NCI-H1048 (cell line): ENCODE measurements around the gene HSD17B8.

ENCODE experiments used
- DNase-seq: peaks from one replicate; lab custom pipeline; 2025; lab: John Stamatoyannopoulos, UW

Gene HSD17B8

DNA sequence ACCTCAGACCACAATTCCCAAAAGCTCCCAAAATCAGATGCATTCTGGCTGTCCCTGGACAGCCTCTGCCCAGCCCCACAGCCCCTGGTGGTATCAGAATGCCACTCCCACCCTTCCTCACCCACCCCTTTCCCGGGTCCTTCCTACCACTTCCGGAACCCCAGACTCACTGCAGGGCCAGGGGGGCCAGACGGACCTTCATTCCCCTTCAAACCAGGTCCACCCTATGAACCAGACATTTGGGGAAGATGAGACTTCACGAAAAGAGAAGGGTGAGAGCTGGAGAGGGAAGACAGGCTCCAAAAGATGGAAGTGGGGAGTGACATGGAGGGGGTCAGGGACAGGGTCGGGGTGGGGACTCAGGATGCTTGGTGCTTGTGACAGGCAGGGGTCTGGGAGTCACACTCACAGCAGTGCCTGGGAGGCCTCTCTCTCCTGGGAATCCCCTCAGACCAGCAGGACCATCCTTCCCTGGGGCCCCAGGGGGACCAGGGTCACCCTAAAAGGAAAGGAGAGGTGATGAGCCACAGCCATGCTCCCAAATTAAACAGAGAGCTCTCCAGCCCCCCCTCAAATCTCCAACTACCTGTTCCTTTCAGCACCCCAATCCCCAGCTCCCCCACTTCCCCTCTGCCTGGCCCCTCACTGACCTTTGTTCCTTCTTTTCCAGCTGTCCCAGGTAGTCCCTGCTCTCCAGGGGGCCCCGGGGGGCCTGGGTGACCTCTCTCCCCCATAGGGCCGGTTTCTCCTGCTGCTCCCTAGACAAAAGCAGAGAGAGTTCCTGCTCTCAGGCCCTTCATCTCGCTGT lies 32.4 kb upstream of the HSD17B8 start:
- no peak for DNase-seq

GRCh38 chr6:33172688-33173534 lies 31.5 kb upstream of the HSD17B8 start:
- no peak for DNase-seq

DNA sequence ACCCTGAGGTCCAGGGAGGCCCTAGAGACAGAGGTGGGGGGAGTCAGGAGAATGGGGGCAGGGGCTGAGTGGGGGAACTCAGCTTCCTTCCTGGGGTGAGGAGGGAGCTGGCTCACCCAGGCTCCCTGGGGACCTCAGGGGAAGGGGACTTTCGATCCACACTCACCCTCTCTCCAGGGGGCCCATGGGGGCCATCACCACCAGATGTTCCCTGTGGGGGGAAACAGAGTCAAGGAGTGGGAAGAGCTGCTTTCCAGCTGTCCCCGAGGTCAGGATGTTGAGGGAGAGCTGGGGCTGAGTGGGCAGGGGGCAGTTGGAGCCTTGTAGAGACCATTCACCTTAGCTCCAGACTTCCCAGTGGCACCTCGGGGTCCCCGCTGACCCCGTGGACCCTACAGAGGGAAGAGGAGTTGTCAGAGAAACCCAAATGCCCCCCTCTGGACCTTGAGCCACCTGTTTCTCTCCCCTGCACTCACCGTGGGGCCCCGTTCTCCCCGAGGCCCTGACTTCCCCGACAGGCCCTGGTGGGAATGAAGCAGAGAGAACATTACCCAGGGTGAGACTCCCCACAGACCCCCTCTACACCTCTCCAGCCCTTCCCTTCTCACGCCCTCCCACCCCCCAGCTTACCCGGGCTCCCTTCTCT lies 30.8 kb upstream of the HSD17B8 start:
- no peak for DNase-seq

DNA sequence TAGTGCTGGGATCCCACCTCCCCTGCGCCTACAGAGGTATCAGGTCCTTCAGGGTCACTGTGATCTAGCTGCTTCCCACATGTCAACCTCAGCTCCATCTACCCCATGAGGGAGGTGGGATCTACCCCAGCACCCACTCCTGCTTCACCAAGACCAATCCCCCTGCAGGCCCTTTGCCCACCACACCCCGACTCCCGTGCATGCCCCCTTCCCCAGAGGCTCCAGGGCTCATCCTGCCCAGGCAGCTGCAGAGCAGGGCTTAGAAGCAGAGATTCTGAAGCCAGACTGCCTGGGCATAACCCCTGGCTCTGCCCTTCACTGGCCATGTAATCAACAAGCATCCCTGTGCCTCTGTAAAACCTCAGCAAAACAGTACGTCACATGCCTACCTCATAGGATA lies 29.7 kb upstream of the HSD17B8 start:
- DNase-seq, result no peak

DNA sequence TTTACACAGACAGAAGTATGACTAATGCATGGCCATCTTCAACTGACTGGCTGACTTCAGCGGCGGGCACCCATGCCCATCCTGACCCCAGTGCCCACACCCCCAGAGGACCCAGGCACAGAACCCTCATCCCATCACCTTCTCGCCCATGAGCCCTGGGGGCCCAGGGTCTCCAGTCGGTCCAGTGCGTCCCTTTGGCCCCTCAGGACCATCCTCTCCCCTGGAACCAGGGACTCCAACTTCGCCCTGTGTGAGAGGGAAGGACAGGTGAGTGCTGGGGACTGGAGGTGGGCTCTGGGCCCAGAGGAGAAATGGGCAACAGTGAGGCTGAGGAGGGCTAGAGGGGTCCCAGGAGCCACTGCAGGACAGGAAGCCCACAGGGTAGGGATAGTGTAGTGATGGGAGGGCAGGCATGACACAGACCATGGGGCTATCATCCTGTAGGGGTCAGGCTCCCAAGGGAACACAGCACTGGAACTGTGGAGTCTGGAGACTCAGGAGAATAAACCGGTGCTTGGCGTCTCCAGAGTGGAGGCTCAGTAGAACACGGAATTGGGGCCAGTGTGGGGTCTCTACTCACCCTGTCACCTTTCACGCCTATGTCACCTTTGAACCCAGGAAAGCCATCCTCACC lies 28.9 kb upstream of the HSD17B8 start:
- DNase-seq, result no peak

GRCh38 chr6:33176906-33177305 lies 27.5 kb upstream of the HSD17B8 start:
- no peak for DNase-seq

DNA sequence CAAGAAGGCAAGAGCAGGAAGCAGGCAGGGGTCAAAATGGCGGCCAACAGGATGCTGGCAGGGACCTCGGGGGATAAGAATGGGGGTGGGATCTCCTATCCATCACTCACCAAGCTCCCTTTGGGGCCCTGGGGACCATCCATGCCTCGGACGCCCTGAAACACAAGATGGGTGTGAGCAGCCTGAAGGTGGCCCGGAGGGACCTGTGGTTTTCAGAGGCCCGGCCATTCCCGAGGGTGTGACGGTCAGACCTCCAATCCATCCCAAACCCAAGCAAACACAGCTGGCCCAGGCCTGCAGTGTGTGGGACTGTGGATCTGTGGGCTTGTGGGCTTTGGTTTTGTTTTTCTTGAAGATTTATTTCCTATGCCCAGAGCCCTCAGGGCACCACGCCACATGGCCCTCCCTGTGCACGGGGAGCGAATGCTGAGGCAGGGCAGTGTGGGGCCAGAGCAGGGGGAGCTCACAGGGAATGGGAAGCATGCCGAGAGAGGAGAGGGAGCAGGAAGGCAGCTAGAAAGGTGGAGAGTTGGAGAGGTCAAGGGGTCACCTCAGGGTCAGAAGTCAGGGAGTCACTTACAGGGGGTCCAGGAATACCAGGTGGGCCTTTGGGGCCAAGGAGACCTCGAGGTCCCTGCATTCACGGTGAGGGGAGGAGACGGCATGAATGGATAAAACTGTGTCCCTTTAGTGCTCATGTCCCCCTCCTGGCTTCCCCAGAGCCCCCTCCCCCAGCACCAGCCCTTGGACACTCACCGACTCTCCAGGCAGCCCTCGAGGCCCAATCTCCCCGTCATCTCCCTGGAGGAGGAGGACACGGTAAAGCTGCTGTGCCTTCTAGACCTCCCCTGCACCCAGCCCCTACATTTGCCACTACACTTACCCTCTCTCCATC lies 26.7 kb upstream of the HSD17B8 start:
- DNase-seq, result no peak

DNA sequence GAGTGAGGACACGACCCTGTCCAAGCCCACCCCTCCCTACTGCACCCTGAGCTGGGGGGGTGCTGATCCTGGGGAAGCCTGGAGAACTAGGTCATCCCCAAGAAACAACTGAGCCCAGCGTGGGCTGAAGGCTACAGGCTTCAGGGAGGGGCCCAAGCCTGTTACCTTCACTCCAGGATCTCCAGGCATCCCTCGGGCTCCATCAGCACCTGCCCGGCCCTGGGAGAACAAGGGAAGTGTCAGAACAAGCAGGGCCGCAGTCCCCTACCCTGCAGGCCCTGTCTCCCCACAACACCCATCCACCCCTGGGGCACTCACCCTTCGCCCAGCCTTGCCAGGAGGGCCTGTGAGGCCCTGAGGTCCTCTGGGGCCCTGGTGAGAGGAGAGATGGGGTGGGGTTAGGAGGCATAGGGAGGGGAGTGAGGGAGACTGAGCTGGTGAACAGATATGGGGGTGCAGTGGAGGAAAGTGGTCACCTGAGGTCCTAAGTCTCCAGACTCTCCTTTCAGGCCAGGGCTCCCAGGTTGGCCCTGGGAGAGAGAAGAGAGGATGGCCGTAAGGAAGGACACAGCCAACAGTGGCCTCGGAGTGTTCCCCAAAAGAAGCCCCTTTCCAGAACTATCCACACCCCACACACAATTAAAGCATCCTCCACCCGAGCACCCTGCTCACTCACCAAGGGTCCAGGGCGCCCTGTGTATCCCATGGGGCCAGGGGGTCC lies 25.5 kb upstream of the HSD17B8 start:
- no peak for DNase-seq

GRCh38 chr6:33181141-33181540 lies 23.3 kb upstream of the HSD17B8 start:
- no peak for DNase-seq

- no peak for DNase-seq
These were observed 21.3 kb upstream of the HSD17B8 start for GRCh38 chr6:33183071-33183683.

DNA sequence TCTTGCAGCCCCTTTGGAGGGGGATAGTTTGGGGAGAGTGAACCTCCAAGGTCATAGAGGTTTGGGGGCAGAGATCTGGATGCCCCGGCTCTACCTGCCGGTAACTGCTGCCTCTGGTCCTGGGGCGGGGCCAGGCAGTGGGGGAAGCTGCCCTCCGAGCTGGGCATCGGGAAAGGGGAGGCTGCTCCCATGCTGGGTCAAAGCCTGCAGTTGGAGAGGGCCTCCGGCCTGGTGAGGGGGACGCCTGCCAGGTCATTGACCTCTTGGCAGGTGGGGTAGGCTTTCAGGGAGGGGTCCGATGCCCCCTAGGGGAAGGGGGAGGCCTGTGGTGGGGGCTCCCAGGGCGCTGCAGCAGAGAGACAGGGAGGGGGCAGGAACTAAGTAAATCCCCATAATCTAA lies 19.3 kb upstream of the HSD17B8 start:
- DNase-seq, result no peak

GRCh38 chr6:33185654-33186187 lies 18.7 kb upstream of the HSD17B8 start:
- DNase-seq, result no peak

- no peak for DNase-seq
These were observed 16.6 kb upstream of the HSD17B8 start for GRCh38 chr6:33187809-33188208.

- DNase-seq, result no peak
These were observed 15.3 kb upstream of the HSD17B8 start for GRCh38 chr6:33189164-33189563.

DNA sequence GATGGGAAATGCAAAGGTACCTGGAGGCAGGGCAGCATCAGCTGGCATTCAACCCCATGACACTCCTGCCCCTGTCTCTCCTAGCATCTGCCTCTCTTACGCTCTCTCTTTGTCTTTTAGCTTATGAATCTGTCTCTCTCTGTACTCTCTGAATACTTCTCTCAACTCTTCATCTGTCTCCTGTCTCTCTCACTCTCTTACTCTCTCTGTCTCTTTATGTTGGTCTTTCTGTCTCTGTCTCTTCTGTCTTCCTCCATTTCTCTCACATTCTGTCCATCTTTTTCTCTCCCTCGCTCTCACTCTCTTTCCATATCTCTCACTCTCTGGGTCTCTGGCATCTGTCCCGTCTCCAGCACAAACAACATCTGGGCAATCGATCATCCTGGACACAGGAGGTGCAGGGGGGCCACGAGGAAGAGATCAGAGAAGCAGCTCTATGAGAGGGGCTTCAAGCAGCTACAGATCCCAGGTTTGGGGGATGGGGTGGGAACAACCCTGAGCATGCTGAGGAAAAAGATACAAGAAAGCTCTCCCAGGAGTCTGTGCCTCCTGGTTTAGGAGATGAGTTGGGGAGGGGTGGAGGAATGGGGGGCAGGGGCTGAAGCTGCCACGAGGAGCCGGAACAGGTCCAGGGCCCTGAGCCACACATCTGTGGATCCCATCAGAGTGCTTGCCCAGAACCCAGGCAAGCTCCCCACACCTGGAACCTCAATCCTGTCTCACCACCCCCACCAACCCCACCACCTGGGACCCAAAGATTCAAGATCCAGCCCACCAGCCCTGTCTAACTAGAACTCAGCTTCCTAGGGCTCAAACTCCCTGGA lies 14.6 kb upstream of the HSD17B8 start:
- no peak for DNase-seq

DNA sequence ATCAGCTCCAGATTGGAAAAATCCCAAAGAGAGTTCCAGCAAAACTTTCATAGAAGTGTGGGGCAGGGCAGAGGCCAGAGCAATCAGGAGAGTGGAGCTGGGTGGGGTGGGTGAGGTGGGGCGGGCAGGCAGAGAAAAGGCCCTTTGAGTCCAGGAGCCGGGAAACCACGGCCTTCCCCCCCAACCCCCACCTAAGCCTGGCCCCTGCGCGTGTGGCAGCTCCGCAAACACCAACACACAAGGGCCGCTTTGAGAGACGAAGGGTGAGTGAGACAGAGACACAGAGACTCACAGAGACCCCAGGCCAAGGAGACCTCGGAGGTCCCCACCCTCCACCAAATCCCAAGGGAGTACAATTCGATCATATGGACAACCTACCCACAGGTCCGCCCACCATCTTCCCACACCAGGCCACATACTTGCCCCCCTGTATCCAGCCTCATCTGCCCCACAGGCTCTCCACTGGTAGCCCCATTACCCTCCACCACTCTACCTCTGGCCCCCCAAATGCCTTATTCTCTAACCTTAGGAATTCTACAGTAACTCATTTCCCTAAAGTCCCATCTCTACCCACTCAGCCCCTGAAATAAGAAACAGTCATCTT lies 13.8 kb upstream of the HSD17B8 start:
- DNase-seq, result no peak

DNA sequence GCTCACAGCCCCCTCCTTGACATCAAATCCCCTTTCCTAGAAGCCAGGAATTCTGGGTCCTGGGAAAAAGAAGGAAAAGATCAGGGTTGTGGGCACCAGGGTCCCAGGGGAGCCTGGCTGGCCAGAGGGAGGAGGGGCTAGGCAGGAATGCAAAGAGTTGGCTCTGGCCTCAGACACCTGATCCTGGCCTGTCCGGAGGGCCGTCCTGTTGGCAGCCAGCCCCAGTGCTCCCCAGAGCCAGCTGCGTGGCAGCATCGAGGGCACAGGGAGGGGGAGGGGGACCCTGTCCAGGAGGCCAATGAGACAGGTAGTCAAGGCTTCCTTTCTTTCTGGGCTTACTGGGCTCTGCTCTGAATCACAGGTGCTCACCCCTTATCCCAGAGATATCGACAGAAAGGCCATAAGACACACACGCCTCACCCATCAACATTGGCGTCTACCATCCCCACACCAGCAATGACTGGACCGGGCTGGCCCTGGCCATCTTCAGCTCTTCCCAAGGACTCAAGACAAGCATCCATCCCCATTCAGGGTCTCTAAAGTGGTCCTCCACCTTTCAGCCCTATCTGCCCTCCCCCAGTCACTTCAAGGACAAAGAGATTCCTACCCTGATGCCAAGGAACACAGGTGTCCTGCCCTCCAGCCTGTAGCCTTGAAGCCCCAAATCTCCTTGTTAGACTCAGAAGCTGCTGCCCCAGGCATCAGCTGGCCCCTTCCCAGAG lies 12.9 kb upstream of the HSD17B8 start:
- DNase-seq, result no peak

GRCh38 chr6:33192105-33192646 lies 12.3 kb upstream of the HSD17B8 start, which contains the start of gene COL11A2:
COL11A2 (minus strand) TSS chr6:33192467; CDS start chr6:33192240, 227 bp downstream.
- no peak for DNase-seq
